A673 (cell line): ENCODE measurements around the gene LDLRAP1. TPM values are rescaled to one million over a fixed set of nuclear protein-coding genes. Genes with fewer than 3 reads are reported as not detected.

Experiments
- BruUV-seq: library from RNA; stranded (reverse); fragments of 400-500 nt; replicated peaks from 2 replicates; lab custom pipeline; 2021; lab: Mats Ljungman, UMichigan
- CTCF ChIA-PET: fragments of 300-600 bp; sonication (Branson Sonifier 250); formaldehyde crosslinking; loops from one replicate; lab custom pipeline; 2022; ENCODE audit warnings: antibody characterized with exemption; lab: Charles Lee
- POLR2A ChIA-PET: fragments of 300-600 bp; sonication (Branson Sonifier 250); formaldehyde crosslinking; loops from one replicate; lab custom pipeline; 2022; ENCODE audit warnings: antibody characterized with exemption; ENCODE audit not compliant: low non-redundant PET; lab: Charles Lee
- DNase-seq: peaks from one replicate; pipeline ENCODE4 v3.0.0-alpha.2; 2015; ENCODE audit warnings: low spot score
- H3K27ac ChIP-seq: fragments of 200-600 bp; sonication (generic); 2 replicates; pipeline ENCODE4 v1.5.1; 2016; ENCODE audit warnings: mixed run types, low read depth, mild to moderate bottlenecking, mixed read lengths, antibody characterized with exemption, low read length; ENCODE audit not compliant: poor library complexity, severe bottlenecking
- H3K27me3 ChIP-seq: fragments of 200-600 bp; sonication (generic); replicated peaks from 2 replicates; pipeline ENCODE4 v1.6.1; 2017; ENCODE audit warnings: mixed run types, low read depth, mild to moderate bottlenecking, mixed read lengths, antibody characterized with exemption, low read length; ENCODE audit not compliant: insufficient read depth, poor library complexity
- H3K36me3 ChIP-seq: fragments of 200-600 bp; sonication (generic); 2 replicates; pipeline ENCODE4 v1.6.1; 2016; ENCODE audit warnings: mixed run types, mild to moderate bottlenecking, mixed read lengths, antibody characterized with exemption, low read length; ENCODE audit not compliant: insufficient read depth, poor library complexity, severe bottlenecking
- H3K4me1 ChIP-seq: fragments of 200-600 bp; sonication (generic); 2 replicates; pipeline ENCODE4 v1.6.1; 2017; ENCODE audit warnings: mixed run types, mild to moderate bottlenecking, mixed read lengths, antibody characterized with exemption, low read length; ENCODE audit not compliant: insufficient read depth, poor library complexity, severe bottlenecking
- H3K4me3 ChIP-seq: fragments of 200-600 bp; sonication (generic); 2 replicates; pipeline ENCODE4 v1.5.1; 2016; ENCODE audit warnings: low read depth, mixed run types, mild to moderate bottlenecking, mixed read lengths, low read length; ENCODE audit not compliant: poor library complexity, severe bottlenecking
- H3K9me3 ChIP-seq: fragments of 200-600 bp; sonication (generic); 2 replicates; pipeline ENCODE4 v1.6.1; 2016; ENCODE audit warnings: mixed run types, low read depth, mild to moderate bottlenecking, mixed read lengths, antibody characterized with exemption, low read length; ENCODE audit not compliant: poor library complexity, severe bottlenecking
- CTCF ChIP-seq: fragments of 300-800, 200-600 bp; sonication (generic); conservative IDR thresholded peaks from 2 replicates; pipeline ENCODE4 v1.5.1; 2017; ENCODE audit warnings: low read depth, mild to moderate bottlenecking, antibody characterized with exemption, low read length, moderate library complexity, mixed read lengths
- EZH2 ChIP-seq: fragments of 200-600 bp; sonication (generic); IDR thresholded peaks from 2 replicates; pipeline ENCODE4 v1.6.1; 2017; ENCODE audit warnings: borderline replicate concordance, low read depth, mild to moderate bottlenecking, mixed read lengths, antibody characterized with exemption, low read length; ENCODE audit not compliant: poor library complexity, severe bottlenecking
- intact Hi-C: fragments of 100-400 bp; cut with micrococcal nuclease; formaldehyde crosslinking; loops from one replicate; pipeline ENCODE4 v1.10.0; 2022; ENCODE audit not compliant: unreplicated experiment
- total RNA-seq: library from RNA; stranded (reverse); gene quantifications from 2 replicates; pipeline ENCODE4 v1.2.3, GENCODE V29; 2021

Gene LDLRAP1
- total RNA-seq, 1 experiment from 2014 or later = 5.5 TPM

DNA sequence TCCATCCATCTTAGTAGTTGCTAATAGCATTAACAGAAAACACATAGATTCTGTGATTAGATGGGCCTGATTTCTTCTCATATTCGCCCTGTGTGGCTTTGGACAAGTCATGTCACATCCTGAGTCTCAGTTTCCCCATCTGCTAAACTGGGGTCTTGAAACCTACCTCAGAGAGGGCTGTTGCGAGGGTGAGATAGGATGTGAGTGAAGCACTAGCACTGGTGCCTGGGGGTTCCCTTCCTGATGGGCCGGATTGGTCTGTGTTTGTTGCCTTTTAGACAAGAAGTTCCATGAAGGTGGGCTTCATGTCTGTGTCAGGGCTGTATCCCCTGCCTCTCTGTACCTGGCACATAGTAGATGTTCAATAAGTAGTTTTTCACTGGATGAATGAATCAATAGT, 69.7 kb downstream of the LDLRAP1 start:
- POLR2A ChIA-PET = no interaction called here
- Histone ChIP-seq H3K36me3 (no peaks in the 10 kb centered on the region), H3K27me3 (peaks cover 47% of the 10 kb centered on the region), H3K4me1 (peaks cover 9% of the 10 kb centered on the region), H3K27ac (no peak overlapping the region), H3K4me3 (no peak overlapping the region), H3K9me3 (no peaks in the 10 kb centered on the region)
- TF ChIP-seq CTCF (no peak), EZH2 (no peak)
- CTCF ChIA-PET = no interaction called here
- DNase-seq = no peak
- BruUV-seq = no TSS peak
- intact Hi-C loops = no loop called here

- Histone ChIP-seq H3K4me1 (peaks cover 12% of the 10 kb centered on the region), H3K27ac (no peak overlapping the region), H3K36me3 (no peaks in the 10 kb centered on the region), H3K9me3 (no peaks in the 10 kb centered on the region), H3K4me3 (no peak overlapping the region), H3K27me3 (peaks cover 56% of the 10 kb centered on the region)
- POLR2A ChIA-PET = no interaction called here
- intact Hi-C loops = loop anchor here (5.0 kb wide), 1 partner anchor 198 kb away; no protein-coding TSS in a partner anchor
- BruUV-seq = no TSS peak
- CTCF ChIA-PET = no interaction called here
- TF ChIP-seq CTCF = no peak
- no peak for TF ChIP-seq EZH2
- DNase-seq = no peak
Observed at GRCh38 chr1:25614501-25615171, 71.2 kb downstream of the LDLRAP1 start.

- no TSS peak for BruUV-seq
- H3K27me3 ChIP-seq = peaks cover 57% of the 10 kb centered on the region
- CTCF ChIA-PET = no interaction called here
Observed at GRCh38 chr1:25615172-25615541, 71.8 kb downstream of the LDLRAP1 start.

More at GRCh38 chr1:25615172-25615541, 71.8 kb downstream of the LDLRAP1 start:
- intact Hi-C loops = loop anchor here (5.0 kb wide), 1 partner anchor 197 kb away; no protein-coding TSS in a partner anchor
- Histone ChIP-seq H3K9me3 (no peaks in the 10 kb centered on the region), H3K4me3 (no peak overlapping the region), H3K36me3 (no peaks in the 10 kb centered on the region), H3K27ac (no peak overlapping the region), H3K4me1 (peaks cover 12% of the 10 kb centered on the region)
- POLR2A ChIA-PET = no interaction called here
- TF ChIP-seq EZH2 = no peak
- TF ChIP-seq CTCF = no peak
- DNase-seq = no peak
